Cardiac fibroblast (primary cell): ENCODE measurements around the gene THEMIS2.
A peak's percentile ranks its signal among the peaks of the same experiment; 100 is the strongest.
"Not testable (repeated sequence)": the region's sequence is repeated elsewhere in the genome, so short reads cannot be mapped to it uniquely, and the experiment has no call there.

Experiments used
- DNase-seq, 2 donors: peaks; one replicate each; pipeline versions ENCODE4 v3.0.0 to v3.0.0-alpha.2; 2010; ENCODE audit warnings: low read depth in 2 of 2
- H3K4me3 ChIP-seq, 2 donors: replicated peaks in 1 of 2; 1 replicate in 1 of 2; 2 replicates in 1 of 2; pipeline ENCODE4 v1.5.1; 2011; ENCODE audit warnings: low read depth in 2 of 2, low read length in 2 of 2, mild to moderate bottlenecking in 2 of 2, moderate library complexity in 1 of 2
- TF ChIP-seq, protein P1 (sequence below): IDR thresholded peaks from one replicate; pipeline ENCODE4 v1.5.1; 2011; ENCODE audit warnings: low read depth, mild to moderate bottlenecking, low read length, inconsistent platforms

The THEMIS2 gene

DNA sequence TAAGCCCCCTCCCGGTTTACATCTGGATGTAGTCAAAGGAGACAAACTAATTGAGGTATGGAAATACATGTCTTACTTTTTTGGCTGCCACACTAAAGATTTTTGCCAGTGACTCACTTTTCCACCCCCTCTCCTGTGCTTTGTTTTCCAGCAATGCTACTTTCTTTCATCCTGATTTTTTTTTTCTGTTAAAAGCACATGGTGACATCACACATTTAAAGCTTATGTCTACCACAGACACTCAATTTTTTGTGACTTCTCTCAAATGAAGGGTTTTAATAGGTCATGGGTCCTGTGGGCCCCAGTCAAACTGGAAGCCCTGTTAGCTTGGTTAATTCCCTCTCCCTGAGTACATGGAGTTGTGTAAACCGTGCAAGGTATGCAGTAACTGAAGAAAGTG is 39.6 kb upstream of the THEMIS2 start:
- DNase-seq = peak; percentile 43 to 77
- TF ChIP-seq, protein P1, sequence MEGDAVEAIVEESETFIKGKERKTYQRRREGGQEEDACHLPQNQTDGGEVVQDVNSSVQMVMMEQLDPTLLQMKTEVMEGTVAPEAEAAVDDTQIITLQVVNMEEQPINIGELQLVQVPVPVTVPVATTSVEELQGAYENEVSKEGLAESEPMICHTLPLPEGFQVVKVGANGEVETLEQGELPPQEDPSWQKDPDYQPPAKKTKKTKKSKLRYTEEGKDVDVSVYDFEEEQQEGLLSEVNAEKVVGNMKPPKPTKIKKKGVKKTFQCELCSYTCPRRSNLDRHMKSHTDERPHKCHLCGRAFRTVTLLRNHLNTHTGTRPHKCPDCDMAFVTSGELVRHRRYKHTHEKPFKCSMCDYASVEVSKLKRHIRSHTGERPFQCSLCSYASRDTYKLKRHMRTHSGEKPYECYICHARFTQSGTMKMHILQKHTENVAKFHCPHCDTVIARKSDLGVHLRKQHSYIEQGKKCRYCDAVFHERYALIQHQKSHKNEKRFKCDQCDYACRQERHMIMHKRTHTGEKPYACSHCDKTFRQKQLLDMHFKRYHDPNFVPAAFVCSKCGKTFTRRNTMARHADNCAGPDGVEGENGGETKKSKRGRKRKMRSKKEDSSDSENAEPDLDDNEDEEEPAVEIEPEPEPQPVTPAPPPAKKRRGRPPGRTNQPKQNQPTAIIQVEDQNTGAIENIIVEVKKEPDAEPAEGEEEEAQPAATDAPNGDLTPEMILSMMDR = no peak
- no peak overlapping the region for H3K4me3 ChIP-seq

DNA sequence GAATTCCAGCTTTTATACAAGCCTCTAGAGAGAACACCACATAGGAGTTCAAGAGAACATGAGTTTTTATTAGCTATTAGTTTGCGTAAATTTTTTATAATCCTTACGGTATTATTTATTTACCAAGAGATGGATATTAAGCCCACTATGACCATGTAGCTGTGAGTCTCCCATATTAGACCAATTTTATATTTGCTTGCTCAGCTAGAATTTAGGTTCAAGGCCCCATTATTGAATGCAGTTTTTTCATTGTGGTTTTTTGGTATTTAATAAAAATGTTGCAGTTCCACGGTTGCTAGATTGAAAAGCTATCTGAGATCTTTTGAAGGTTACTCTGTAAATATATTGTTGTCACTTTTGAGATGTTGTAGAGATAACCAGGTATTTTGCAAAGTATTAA is 38.9 kb upstream of the THEMIS2 start:
- TF ChIP-seq, protein P1 = no peak
- no peak overlapping the region for H3K4me3 ChIP-seq
- no peak for DNase-seq

DNA sequence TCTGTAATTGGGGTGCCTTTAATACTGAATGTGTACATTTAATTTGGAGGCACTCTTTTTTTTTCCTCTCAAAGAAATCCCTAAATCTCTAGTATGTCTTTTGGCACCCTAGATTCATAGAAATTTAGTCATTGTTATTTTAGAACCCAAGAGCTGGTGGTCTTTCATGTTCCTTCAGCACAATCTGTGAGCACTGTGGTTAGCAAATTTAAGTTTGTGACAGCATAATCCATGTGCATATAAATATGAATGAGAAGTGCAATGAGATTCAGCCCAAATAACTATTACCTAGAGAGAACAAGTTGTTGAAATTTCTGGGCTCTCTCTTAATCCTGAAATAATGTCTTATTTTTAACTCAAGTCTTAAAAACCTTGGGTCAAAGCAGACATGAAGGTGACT is 37.3 kb upstream of the THEMIS2 start:
- H3K4me3 ChIP-seq = no peak overlapping the region
- DNase-seq = no peak
- TF ChIP-seq, protein P1 = no peak

DNA sequence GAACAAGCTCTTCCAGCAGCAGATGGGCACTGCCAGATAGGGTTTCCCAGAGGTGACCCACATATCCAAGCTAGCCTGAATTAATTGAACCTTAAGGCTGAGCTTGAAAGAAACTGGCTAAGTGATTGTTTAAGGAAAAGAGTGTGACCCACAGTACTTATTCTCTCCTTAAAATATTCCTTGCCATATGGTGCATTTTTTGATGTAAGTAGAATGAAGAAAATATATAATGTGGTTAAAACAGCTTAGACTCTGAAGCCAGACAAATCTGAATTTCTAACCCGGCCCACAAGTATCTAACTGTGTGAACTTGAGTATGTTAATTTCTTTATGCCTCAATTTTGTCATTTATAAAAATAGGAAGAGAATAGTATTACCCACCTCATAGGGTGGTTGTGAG is 36.8 kb upstream of the THEMIS2 start:
- no peak overlapping the region for H3K4me3 ChIP-seq
- TF ChIP-seq, protein P1 = no peak
- DNase-seq = no peak

DNA sequence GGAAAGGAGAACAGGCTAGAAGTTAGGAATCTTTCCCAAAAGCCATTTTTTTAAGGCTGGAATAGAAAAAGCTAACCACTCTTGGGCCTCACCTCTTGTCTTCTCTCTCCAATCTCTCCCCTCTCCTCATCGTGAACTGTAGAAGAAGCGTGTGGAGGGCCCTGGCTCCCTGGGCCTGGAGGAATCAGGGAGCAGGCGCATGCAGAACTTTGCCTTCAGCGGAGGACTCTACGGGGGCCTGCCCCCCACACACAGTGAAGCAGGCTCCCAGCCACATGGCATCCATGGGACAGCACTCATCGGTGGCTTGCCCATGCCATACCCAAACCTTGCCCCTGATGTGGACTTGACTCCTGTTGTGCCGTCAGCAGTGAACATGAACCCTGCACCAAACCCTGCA is 22.4 kb upstream of the THEMIS2 start:
- TF ChIP-seq, protein P1 = no peak
- no peak for DNase-seq
- no peak overlapping the region for H3K4me3 ChIP-seq

DNA sequence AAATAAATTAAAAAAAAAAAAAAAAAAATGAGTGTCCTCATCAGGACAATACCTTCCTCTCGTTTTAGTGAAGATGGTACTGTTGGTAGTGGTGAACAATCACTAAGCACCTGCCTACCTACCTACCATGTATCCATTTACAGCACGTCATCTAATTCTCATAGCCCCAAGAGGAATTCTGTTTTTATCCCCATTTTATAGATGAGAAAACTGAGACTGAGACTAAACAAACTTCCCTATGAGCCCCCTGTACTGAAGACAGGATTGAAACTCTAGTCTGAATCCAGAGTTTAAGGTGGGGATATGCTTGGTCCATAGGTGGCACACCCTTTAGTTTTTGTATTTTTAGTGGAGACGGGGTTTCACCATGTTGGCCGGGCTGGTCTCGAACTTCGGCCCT is 17.3 kb upstream of the THEMIS2 start:
- no peak for DNase-seq
- TF ChIP-seq, protein P1 = no peak
- H3K4me3 ChIP-seq = no peak overlapping the region

DNA sequence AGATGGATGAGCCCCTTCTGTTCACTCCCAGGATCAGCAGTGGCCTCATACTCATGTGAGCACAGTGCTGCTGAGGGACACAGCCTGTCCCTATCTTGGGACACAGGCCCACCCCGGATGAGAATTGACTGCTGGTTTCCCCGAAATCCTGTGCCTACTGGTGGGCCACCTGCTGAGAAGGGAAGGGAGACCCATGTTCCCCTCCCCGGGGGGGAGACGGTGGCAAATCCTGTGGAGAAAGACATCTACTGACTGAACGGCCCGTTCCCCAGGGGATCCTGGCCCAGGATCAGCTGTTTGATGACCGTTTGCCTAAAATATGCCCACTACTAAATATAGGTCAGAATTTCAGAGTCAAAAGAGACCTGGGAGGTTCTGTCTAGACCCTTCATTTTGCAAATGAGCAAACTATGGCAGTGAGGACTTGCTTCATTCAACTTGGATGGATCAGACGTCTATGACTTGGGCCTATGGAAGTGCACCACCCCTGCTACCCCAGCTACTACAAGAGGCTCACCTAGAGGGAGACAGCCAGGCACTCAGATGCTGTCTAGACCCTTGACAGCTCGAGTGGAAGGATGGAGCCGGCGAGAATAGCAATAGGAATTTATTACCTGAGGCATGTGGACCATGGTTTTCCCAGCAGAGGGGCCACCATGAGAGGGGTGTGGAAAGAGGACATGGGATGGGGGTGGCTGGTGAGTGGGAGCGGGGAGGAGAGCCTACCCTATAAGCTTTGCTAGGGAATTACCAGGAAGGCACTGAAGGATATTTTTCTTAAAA is 15.6 kb upstream of the THEMIS2 start:
- TF ChIP-seq, protein P1 = no peak
- H3K4me3 ChIP-seq = no peak overlapping the region
- DNase-seq = no peak

DNA sequence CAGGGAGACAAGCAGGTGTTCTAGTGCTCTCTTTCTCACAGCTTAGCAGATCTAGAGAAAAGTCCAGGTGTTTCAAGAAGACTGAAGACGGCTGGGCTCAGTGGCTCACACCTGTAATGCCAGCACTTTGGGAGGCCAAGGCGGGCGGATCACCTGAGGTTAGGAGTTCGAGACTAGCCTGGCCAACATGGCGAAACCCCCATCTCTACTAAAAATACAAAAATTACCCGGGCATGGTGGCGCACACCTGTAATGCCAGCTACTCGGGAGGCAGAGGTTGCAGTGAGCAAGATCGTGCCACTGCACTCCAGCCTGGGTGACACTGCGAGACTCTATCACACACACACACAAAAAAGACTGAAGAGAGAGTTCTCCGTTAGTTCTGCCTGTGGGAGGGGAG is 14.8 kb upstream of the THEMIS2 start:
- not testable (repeated sequence) for H3K4me3 ChIP-seq, DNase-seq
